GM12873 (cell line): ENCODE data around the gene ZBTB20.

Source experiments
- TF ChIP-seq, protein P1 (sequence below): IDR thresholded peaks from 2 replicates; pipeline ENCODE4 v1.5.1; 2012; ENCODE audit warnings: low read depth, mild to moderate bottlenecking, moderate library complexity, low read length, control low read depth; ENCODE audit not compliant: insufficient read depth; ENCODE audit errors: missing control alignments

Gene ZBTB20

DNA sequence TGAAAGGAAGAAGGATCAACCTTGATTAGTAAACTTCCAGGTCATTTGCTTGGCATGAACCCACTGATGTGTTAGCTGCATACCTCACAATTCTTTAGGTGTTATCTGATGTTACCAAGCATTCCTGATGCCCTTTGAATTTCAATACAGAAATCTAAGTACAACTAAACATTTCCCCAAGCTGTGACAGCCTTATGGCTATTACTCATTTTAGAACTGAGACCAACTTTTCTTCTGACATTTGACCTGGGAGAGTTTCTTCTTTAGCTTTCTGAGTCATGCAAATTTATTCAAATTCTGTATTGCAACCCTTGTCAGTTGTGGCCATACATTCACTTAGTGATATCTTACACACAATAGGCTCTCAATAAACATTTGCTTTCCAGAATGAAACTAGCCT is 729.0 kb downstream of the ZBTB20 start:
- TF ChIP-seq, protein P1, sequence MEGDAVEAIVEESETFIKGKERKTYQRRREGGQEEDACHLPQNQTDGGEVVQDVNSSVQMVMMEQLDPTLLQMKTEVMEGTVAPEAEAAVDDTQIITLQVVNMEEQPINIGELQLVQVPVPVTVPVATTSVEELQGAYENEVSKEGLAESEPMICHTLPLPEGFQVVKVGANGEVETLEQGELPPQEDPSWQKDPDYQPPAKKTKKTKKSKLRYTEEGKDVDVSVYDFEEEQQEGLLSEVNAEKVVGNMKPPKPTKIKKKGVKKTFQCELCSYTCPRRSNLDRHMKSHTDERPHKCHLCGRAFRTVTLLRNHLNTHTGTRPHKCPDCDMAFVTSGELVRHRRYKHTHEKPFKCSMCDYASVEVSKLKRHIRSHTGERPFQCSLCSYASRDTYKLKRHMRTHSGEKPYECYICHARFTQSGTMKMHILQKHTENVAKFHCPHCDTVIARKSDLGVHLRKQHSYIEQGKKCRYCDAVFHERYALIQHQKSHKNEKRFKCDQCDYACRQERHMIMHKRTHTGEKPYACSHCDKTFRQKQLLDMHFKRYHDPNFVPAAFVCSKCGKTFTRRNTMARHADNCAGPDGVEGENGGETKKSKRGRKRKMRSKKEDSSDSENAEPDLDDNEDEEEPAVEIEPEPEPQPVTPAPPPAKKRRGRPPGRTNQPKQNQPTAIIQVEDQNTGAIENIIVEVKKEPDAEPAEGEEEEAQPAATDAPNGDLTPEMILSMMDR, result no peak

DNA sequence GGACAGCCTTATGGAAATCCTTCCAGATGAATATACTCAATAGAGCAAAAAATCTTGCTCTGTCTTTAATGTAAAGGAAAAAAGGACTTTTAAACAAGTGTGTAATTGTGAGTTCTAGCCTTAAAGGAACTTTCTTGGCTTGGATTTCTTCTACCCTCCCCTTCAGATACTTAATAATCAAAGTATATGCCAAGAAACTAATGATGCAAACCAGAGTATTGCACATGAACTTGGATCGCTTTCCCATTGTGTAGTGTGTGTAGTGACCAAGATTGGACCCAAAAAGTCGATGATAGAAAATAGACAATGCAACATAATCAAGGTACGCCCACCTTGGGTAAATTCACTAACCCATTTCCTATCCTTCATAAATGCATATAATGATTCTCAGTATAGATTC is 729.4 kb downstream of the ZBTB20 start:
- TF ChIP-seq, protein P1, result no peak

DNA sequence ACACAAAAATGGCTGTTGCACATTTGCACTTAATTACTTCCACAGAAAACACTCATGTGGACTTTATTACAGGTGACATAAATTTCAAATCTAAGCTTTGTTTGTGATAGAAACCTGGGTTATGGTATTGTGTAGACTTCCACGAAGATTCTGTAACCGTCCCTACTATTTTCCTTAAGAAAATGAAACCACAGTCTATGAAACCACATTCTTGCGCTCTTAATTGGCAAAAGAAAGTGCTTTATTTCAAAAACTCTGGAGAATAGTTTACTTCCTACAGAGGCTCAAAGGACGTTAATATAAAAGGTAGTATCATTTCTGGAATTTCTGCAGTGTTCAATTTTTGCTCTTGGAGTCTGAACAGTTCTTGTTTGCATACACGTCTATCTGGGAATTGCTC is 729.8 kb downstream of the ZBTB20 start:
- TF ChIP-seq, protein P1, result no peak

DNA sequence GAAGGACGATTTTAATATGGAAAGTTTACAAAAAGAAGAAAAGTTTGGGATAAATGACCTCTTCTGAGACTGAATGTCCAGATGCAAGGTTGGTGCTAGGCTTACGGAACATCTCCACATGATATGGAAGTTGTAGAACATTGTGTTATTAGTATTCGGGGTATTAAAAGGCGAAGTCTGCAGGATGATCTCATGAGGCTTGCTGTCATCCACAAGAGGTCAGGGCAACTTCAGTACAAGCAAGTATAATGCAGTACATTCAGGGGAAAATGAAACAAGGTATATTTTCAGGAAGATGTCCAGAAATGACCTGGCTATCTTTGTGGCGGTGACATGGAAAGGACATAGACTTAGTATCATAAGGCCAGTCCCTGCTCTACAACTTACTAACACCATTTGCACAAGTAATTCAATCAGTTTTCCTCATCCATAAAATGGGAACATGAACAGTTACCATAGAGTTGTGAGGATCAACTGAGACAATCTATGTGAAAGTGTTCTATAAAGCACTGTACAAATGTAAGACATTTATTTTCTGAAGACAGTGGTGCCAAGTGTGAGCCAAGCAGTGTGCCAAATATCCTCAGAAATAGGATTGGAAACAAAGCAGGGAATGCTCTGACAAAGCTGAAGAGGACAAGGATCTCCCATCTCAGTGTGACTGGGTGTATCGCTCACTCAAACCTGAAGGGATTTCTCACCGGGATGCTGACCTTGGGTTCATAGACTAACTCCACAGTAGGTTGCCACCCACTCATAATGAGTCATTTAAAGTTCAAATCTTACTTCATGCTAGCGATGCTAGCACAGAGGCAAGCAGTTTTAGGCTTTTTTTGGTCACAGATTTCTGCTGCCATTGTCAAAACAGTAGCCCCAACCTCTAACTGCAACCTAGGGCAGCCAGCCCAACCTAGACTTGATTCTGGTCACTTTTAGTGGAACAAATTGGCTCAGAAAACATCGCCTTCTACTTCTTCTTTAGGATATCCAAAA is 735.0 kb downstream of the ZBTB20 start:
- TF ChIP-seq, protein P1, result no peak

DNA sequence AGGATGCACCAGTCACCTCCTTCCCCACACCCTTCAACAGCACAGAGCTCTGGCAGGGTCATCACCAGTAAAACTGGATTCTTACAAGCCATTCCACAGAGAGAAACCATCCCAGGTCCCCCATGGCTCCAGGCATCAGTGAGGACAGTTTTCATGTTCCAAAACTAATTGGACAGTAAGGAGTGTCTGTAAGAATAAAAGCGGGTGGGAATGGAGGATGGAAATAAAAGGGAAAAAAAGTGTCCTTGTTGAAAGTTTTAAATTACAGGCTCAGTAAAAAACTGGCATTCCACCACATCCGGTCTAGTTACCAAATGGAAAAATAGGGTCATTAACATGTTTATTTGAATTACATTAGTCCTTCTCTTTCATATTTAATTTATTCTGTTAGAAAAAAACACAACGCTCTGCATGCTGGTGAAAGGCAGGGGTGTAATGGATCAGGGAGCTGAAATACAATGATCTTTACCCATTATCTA is 735.9 kb downstream of the ZBTB20 start:
- TF ChIP-seq, protein P1, result no peak

DNA sequence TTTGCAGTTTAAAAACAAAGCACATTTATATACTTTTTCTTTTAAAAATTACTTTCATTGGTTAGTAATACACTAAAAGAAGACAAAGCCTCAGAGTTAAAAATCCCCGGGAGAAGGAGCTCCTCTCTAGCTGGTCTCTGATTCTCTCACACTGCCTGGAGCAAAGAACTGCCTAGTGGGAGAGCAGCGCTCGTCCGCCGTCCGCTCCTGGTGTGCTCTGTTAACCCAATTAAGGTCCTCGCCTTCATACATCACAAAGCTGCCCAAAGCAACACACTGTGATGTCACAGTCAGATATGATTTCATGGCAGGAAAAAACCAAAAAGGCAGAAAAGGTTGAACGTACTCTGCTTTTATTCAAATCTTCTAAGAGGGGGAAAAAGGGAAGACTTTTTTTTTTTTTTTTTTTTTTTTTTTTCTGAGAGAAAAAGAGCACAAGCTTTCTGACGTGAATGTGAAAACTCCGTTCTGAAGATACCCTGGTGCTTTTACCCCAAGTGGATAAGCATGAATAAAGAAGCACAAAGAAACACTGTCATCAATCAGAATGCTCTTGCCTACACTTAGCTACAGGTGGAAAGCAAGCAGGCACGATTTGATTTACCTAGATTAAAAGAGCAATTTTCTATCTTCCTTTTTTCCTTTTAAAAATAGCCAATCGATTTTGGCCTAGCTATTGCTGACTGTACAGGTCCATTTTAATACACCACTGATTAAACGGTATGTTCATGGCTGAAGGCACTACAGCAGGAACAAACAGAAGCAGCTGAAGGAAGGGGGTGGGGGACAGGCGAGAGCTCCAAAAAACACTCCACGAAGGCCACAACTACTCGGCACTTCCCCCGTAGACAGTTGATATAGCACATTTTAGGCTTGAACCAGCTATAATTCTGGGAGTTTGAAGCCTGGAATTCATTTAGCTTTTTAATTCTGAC is 738.1 kb downstream of the ZBTB20 start:
- TF ChIP-seq, protein P1, result no peak

DNA sequence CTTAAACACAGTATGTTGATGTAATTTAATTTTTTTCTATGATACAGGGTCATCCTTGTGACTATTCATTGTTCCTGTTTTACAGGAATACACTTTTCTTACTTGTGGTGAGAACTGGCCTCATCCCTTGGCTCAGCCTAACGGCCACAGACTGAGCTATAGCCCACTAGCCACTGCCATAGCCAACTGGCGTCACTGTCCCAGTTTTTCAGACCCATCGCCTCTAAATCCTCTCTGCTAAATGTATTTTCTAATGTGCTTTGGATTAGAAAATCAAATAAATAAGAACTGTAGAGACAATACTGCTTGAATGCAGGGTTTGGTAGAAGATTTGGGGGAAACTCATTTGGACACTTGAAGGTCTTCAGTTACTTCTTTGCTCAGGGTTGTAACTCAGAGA is 740.2 kb downstream of the ZBTB20 start:
- TF ChIP-seq, protein P1, result no peak
